Prostate gland (tissue), 2 donors: Measurements from ENCODE around the gene IFI16. TPM values are rescaled to one million over a fixed set of nuclear protein-coding genes. Genes with fewer than 3 reads are reported as not detected.

Experiments
- DNase-seq: peaks from one replicate; pipeline ENCODE4 v3.0.0-alpha.2; 2019; ENCODE audit warnings: low spot score
- H3K27ac ChIP-seq, 2 donors: fragments of 200-600 bp; sonication (generic); 2 replicates each; pipeline ENCODE4 v1.5.1; 2017 to 2019
- H3K27me3 ChIP-seq: fragments of 200-600 bp; sonication (generic); replicated peaks from 2 replicates; pipeline ENCODE4 v1.5.1; 2019; ENCODE audit not compliant: insufficient read depth
- H3K36me3 ChIP-seq, 2 donors: fragments of 200-600 bp; sonication (generic); 1 replicate in 1 of 2; 2 replicates in 1 of 2; pipeline versions ENCODE4 v1.5.1 to v1.8.1; 2017 to 2019
- H3K4me1 ChIP-seq: fragments of 200-600 bp; sonication (generic); replicated peaks from 2 replicates; pipeline ENCODE4 v1.5.1; 2019
- H3K4me3 ChIP-seq, 2 donors: fragments of 200-600 bp; sonication (generic); 2 replicates each; pipeline ENCODE4 v1.5.1; 2017 to 2019
- H3K9me3 ChIP-seq: fragments of 200-600 bp; sonication (generic); 2 replicates; pipeline ENCODE4 v1.5.1; 2017
- POLR2A ChIP-seq: fragments of 450-650 bp; IDR thresholded peaks from one replicate; pipeline ENCODE4 v1.6.1; 2016; ENCODE audit warnings: antibody characterized with exemption, mild to moderate bottlenecking
- POLR2AphosphoS5 ChIP-seq: sonication (generic); formaldehyde crosslinking; IDR thresholded peaks from one replicate; pipeline ENCODE4 v1.6.1; 2017; ENCODE audit warnings: antibody characterized with exemption
- WGBS: methylation state at CpG from one replicate; pipeline ENCODE4 v1.1.5; 2018; 5-methylcytosine and 5-hydroxymethylcytosine counted together
- intact Hi-C: fragments of 100-400 bp; cut with DNase I; formaldehyde crosslinking; loops from one replicate; pipeline ENCODE4 v1.14.2; 2022
- total RNA-seq, 2 donors: library from RNA; depleted of rRNA; stranded (reverse); fragments of >200 nt; gene quantifications; one replicate each; pipeline ENCODE4 v1.1.0, GENCODE V29; 2016
- TF ChIP-seq, protein P1 (sequence below), 4 experiments: fragments of 200-600 bp in 2 of 4; fragments of 450-650 bp in 2 of 4; sonication (generic) in 2 of 4; IDR thresholded peaks; 1 replicate in 3 of 4; 2 replicates in 1 of 4; pipeline ENCODE4 v1.5.1; 2016 to 2019; ENCODE audit warnings: antibody characterized with exemption in 4 of 4, mild to moderate bottlenecking in 2 of 4, moderate library complexity in 2 of 4

The IFI16 gene
- total RNA-seq, 2 donors from 2014 or later = 18.2 to 61.3 TPM

GRCh38 chr1:159011751-159012150, 2.0 kb downstream of the IFI16 start:
- H3K4me1 ChIP-seq = no peaks in the 10 kb centered on the region
- H3K4me3 ChIP-seq = no peak overlapping the region
- intact Hi-C loops = no loop called here

DNA sequence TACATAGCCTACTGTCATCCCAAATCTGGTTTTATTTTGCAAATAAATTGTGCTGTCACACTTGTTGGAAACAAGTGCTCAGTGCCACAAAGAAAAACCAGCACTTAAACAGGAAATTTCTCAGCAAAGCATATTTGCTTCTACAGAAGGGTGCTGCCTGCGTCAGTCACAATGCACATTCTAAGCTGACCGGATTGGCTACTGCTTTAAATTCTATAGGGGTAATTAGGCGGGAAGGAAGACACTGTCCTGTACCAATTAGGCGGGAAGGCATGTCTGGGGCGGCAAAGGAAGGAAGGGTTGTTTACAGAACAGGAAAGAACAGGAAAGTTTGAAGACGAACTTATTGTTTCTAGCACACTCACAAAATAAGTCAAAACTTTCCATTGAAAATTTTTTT, 2.8 kb downstream of the IFI16 start:
- no peak for DNase-seq
- intact Hi-C loops = no loop called here
- H3K4me3 ChIP-seq = peak overlapping the region in 1 of 2 donors; percentile 1
- TF ChIP-seq POLR2A (no peak), POLR2AphosphoS5 (peak; percentile 7)
- TF ChIP-seq, protein P1, sequence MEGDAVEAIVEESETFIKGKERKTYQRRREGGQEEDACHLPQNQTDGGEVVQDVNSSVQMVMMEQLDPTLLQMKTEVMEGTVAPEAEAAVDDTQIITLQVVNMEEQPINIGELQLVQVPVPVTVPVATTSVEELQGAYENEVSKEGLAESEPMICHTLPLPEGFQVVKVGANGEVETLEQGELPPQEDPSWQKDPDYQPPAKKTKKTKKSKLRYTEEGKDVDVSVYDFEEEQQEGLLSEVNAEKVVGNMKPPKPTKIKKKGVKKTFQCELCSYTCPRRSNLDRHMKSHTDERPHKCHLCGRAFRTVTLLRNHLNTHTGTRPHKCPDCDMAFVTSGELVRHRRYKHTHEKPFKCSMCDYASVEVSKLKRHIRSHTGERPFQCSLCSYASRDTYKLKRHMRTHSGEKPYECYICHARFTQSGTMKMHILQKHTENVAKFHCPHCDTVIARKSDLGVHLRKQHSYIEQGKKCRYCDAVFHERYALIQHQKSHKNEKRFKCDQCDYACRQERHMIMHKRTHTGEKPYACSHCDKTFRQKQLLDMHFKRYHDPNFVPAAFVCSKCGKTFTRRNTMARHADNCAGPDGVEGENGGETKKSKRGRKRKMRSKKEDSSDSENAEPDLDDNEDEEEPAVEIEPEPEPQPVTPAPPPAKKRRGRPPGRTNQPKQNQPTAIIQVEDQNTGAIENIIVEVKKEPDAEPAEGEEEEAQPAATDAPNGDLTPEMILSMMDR (IDR thresholded peaks at IDR 0.05) = no peak
- no peaks in the 10 kb centered on the region for H3K9me3 ChIP-seq
- 59% methylated on average over 6 of the region's 6 CpGs for WGBS
- no peaks in the 10 kb centered on the region for H3K4me1 ChIP-seq
- no peak overlapping the region for H3K27ac ChIP-seq
- H3K36me3 ChIP-seq = no peaks in the 10 kb centered on the region
- H3K27me3 ChIP-seq = no peaks in the 10 kb centered on the region

More at GRCh38 chr1:159011751-159012150, 2.0 kb downstream of the IFI16 start:
- H3K36me3 ChIP-seq = no peaks in the 10 kb centered on the region
- no peak overlapping the region for H3K27ac ChIP-seq
- DNase-seq = no peak
- TF ChIP-seq POLR2AphosphoS5 = no peak
- TF ChIP-seq, protein P1 (IDR thresholded peaks at IDR 0.05) = no peak
- TF ChIP-seq POLR2A = no peak
- no peaks in the 10 kb centered on the region for H3K27me3 ChIP-seq
- H3K9me3 ChIP-seq = no peaks in the 10 kb centered on the region

DNA sequence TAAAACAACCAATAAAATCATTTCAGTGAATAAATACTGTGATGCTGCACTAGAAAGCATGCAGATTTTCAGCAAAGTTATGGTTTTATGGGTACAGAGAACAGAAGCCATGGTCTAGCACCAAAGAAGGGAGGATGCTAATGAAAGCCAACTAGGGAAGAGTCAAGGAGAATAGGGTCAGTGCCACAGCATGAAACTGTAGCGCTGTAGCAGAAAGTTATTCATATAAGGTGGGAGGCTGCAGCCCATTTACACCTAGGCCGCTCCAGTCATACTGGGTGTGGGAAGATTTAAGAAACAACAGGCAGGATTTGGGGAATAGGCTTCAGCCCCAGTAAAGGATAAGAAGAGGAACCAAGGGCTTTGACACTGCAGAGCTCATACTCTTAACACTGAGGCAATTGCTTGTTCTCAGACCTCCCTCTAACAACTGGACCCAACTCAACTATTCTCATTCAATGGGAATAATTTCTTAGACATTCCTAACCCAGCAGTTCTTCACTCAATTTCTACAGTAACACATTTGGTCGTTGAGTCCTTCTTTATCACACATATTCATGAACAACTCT, 4.4 kb downstream of the IFI16 start:
- H3K27ac ChIP-seq = no peak overlapping the region
- no peak for DNase-seq
- H3K4me1 ChIP-seq = no peaks in the 10 kb centered on the region
- no peaks in the 10 kb centered on the region for H3K27me3 ChIP-seq
- intact Hi-C loops = no loop called here
- no peaks in the 10 kb centered on the region for H3K36me3 ChIP-seq
- TF ChIP-seq POLR2A (no peak), POLR2AphosphoS5 (no peak)
- TF ChIP-seq, protein P1 (IDR thresholded peaks at IDR 0.05) = no peak
- no peak overlapping the region for H3K4me3 ChIP-seq
- 93% methylated on average over 3 of the region's 3 CpGs for whole genome bisulfite sequencing
- H3K9me3 ChIP-seq = no peaks in the 10 kb centered on the region

- Histone ChIP-seq H3K36me3 (no peaks in the 10 kb centered on the region), H3K9me3 (no peaks in the 10 kb centered on the region), H3K4me3 (no peak overlapping the region), H3K27me3 (no peaks in the 10 kb centered on the region), H3K27ac (no peak overlapping the region), H3K4me1 (no peaks in the 10 kb centered on the region)
- no peak for TF ChIP-seq POLR2A
- no peak for TF ChIP-seq POLR2AphosphoS5
- TF ChIP-seq, protein P1 (IDR thresholded peaks at IDR 0.05) = no peak
- intact Hi-C loops = no loop called here
- 93% methylated on average over 3 of the region's 3 CpGs for WGBS
- no peak for DNase-seq
These were observed 5.1 kb downstream of the IFI16 start for GRCh38 chr1:159014851-159015250.

- H3K36me3 ChIP-seq = no peaks in the 10 kb centered on the region
- no peak overlapping the region for H3K4me3 ChIP-seq
- DNase-seq = peak; percentile 13
- no peak overlapping the region for H3K27ac ChIP-seq
- H3K4me1 ChIP-seq = no peaks in the 10 kb centered on the region
- intact Hi-C loops = no loop called here
- no peaks in the 10 kb centered on the region for H3K9me3 ChIP-seq
- H3K27me3 ChIP-seq = no peaks in the 10 kb centered on the region
- 72% methylated on average over 4 of the region's 4 CpGs for WGBS
- TF ChIP-seq, protein P1 (IDR thresholded peaks at IDR 0.05) = no peak
- TF ChIP-seq POLR2AphosphoS5 (peak; percentile 49), POLR2A (no peak)
These were observed 5.8 kb downstream of the IFI16 start for GRCh38 chr1:159015440-159015909.
